H9 (cell line): ENCODE measurements around the gene RHOV. TPM values are rescaled to one million over a fixed set of nuclear protein-coding genes. Genes with fewer than 3 reads are reported as not detected.

Experiments used
- DNase-seq: peaks from one replicate; pipeline ENCODE4 v3.0.0-alpha.2; 2017
- H2AFZ ChIP-seq: one replicate; pipeline ENCODE4 v1.6.1; 2013; ENCODE audit warnings: mild to moderate bottlenecking, low read length, control low read depth, moderate library complexity
- H2AK5ac ChIP-seq: 2 replicates; pipeline ENCODE4 v1.6.1; 2013; ENCODE audit warnings: low read length, control low read depth, mixed read lengths; ENCODE audit not compliant: insufficient read length
- H2BK120ac ChIP-seq: one replicate; pipeline ENCODE4 v1.6.1; 2013; ENCODE audit warnings: low read depth, mild to moderate bottlenecking, low read length, control low read depth, inconsistent platforms; ENCODE audit not compliant: poor library complexity, severe bottlenecking
- H2BK12ac ChIP-seq: 2 replicates; pipeline ENCODE4 v1.6.1; 2013; ENCODE audit warnings: low read length, control low read depth, mixed read lengths, low read depth; ENCODE audit not compliant: insufficient read length
- H2BK15ac ChIP-seq: 2 replicates; pipeline ENCODE4 v1.6.1; 2013; ENCODE audit warnings: low read depth, low read length, control low read depth
- H2BK20ac ChIP-seq: one replicate; pipeline ENCODE4 v1.6.1; 2013; ENCODE audit warnings: low read depth, mild to moderate bottlenecking, low read length, control low read depth, inconsistent platforms; ENCODE audit not compliant: poor library complexity, severe bottlenecking
- H2BK5ac ChIP-seq: 2 replicates; pipeline ENCODE4 v1.6.1; 2013; ENCODE audit warnings: low read length, control low read depth, mixed read lengths; ENCODE audit not compliant: insufficient read length
- H3K14ac ChIP-seq: 2 replicates; pipeline ENCODE4 v1.6.1; 2013; ENCODE audit warnings: low read length, control low read depth; ENCODE audit not compliant: insufficient read depth
- H3K18ac ChIP-seq: 2 replicates; pipeline ENCODE4 v1.6.1; 2013; ENCODE audit warnings: low read depth, mild to moderate bottlenecking, mixed read lengths, low read length, control low read depth; ENCODE audit not compliant: insufficient read length
- H3K23ac ChIP-seq: 2 replicates; pipeline ENCODE4 v1.6.1; 2013; ENCODE audit warnings: low read length, control low read depth, mixed read lengths, low read depth; ENCODE audit not compliant: insufficient read length
- H3K23me2 ChIP-seq: 2 replicates; pipeline ENCODE4 v1.6.1; 2013; ENCODE audit warnings: low read depth, mild to moderate bottlenecking, mixed read lengths, low read length, control low read depth; ENCODE audit not compliant: insufficient read length, poor library complexity, severe bottlenecking
- H3K27ac ChIP-seq: 2 replicates; pipeline ENCODE4 v1.5.1; 2013; ENCODE audit warnings: low read length, control low read depth, mixed read lengths, low read depth; ENCODE audit not compliant: insufficient read length
- H3K27me3 ChIP-seq: 2 replicates; pipeline ENCODE4 v1.6.1; 2013; ENCODE audit warnings: low read length, control low read depth, inconsistent platforms; ENCODE audit not compliant: insufficient read depth
- H3K4ac ChIP-seq: 2 replicates; pipeline ENCODE4 v1.6.1; 2013; ENCODE audit warnings: low read depth, mild to moderate bottlenecking, control low read depth, inconsistent platforms, low read length, moderate library complexity
- H3K4me1 ChIP-seq: 2 replicates; pipeline ENCODE4 v1.6.1; 2013; ENCODE audit warnings: low read length, control low read depth, inconsistent platforms; ENCODE audit not compliant: insufficient read depth
- H3K4me2 ChIP-seq: 2 replicates; pipeline ENCODE4 v1.6.1; 2013; ENCODE audit warnings: low read length, control low read depth, mixed read lengths; ENCODE audit not compliant: insufficient read length, insufficient read depth
- H3K56ac ChIP-seq: 2 replicates; pipeline ENCODE4 v1.6.1; 2013; ENCODE audit warnings: low read depth, mild to moderate bottlenecking, mixed read lengths, low read length, control low read depth; ENCODE audit not compliant: insufficient read length
- H3K79me1 ChIP-seq: 2 replicates; pipeline ENCODE4 v1.6.1; 2013; ENCODE audit warnings: low read depth, mild to moderate bottlenecking, moderate library complexity, low read length, control low read depth, inconsistent platforms; ENCODE audit not compliant: insufficient read depth, poor library complexity, severe bottlenecking
- H3K79me2 ChIP-seq: 2 replicates; pipeline ENCODE4 v1.6.1; 2013; ENCODE audit warnings: low read length, control low read depth, inconsistent platforms; ENCODE audit not compliant: insufficient read depth
- H3K9ac ChIP-seq: 2 replicates; pipeline ENCODE4 v1.6.1; 2013; ENCODE audit warnings: low read length, control low read depth, mixed read lengths; ENCODE audit not compliant: insufficient read length; ENCODE audit errors: extremely low read depth
- H3K9me3 ChIP-seq: one replicate; pipeline ENCODE4 v1.6.1; 2013; ENCODE audit warnings: low read depth, low read length, inconsistent platforms; ENCODE audit not compliant: control insufficient read depth
- H3T11ph ChIP-seq: one replicate; pipeline ENCODE4 v1.6.1; 2013; ENCODE audit warnings: mild to moderate bottlenecking, low read length, control low read depth, inconsistent platforms
- H4K20me1 ChIP-seq: one replicate; pipeline ENCODE4 v1.6.1; 2013; ENCODE audit not compliant: control insufficient read depth, insufficient read length, insufficient read depth
- H4K5ac ChIP-seq: 2 replicates; pipeline ENCODE4 v1.6.1; 2013; ENCODE audit warnings: low read depth, mild to moderate bottlenecking, mixed read lengths, low read length, control low read depth; ENCODE audit not compliant: insufficient read length
- H4K8ac ChIP-seq: replicated peaks from 2 replicates; pipeline ENCODE4 v1.6.1; 2013; ENCODE audit warnings: low read length, control low read depth, mixed read lengths, low read depth; ENCODE audit not compliant: insufficient read length
- H4K91ac ChIP-seq: 2 replicates; pipeline ENCODE4 v1.6.1; 2013; ENCODE audit warnings: low read depth, mild to moderate bottlenecking, moderate library complexity, mixed read lengths, low read length, control low read depth; ENCODE audit not compliant: insufficient read length
- H3K27ac Mint-ChIP-seq, 3 experiments: 2 replicates in 2 of 3; 3 replicates in 1 of 3; pipeline ENCODE4 v1.8.0; 2020 to 2021; ENCODE audit warnings: mixed read lengths in 3 of 3, mild to moderate bottlenecking in 1 of 3, moderate library complexity in 1 of 3
- H3K27me3 Mint-ChIP-seq: 2 replicates; pipeline ENCODE4 v1.8.0; 2021; ENCODE audit warnings: low read depth, mild to moderate bottlenecking, moderate library complexity, mixed read lengths
- H3K36me3 Mint-ChIP-seq, 3 experiments: 2 replicates in 2 of 3; 3 replicates in 1 of 3; pipeline ENCODE4 v1.8.0; 2020 to 2021; ENCODE audit warnings: low read depth in 3 of 3, mixed read lengths in 3 of 3; ENCODE audit not compliant: insufficient read depth in 1 of 3
- H3K4me1 Mint-ChIP-seq, 2 experiments: 2 replicates each; pipeline ENCODE4 v1.8.0; 2020; ENCODE audit warnings: mixed read lengths in 2 of 2
- H3K4me3 Mint-ChIP-seq, 2 experiments: 2 replicates in 1 of 2; 3 replicates in 1 of 2; pipeline ENCODE4 v1.8.0; 2020 to 2021; ENCODE audit warnings: mild to moderate bottlenecking in 2 of 2, mixed read lengths in 2 of 2, moderate library complexity in 1 of 2
- H3K9me3 Mint-ChIP-seq, 2 experiments: 2 replicates in 1 of 2; 3 replicates in 1 of 2; pipeline ENCODE4 v1.8.0; 2020; ENCODE audit warnings: mild to moderate bottlenecking in 2 of 2, mixed read lengths in 2 of 2, moderate library complexity in 1 of 2
- WGBS: extraction: QIAGEN DNeasy Blood & Tissue Kit; methylation state at CpG from one replicate; pipeline ENCODE4 v1.1.7; 2013; ENCODE audit warnings: missing lambda C conversion rate, low lambda C conversion rate, mixed read lengths; ENCODE audit not compliant: insufficient read length; ENCODE audit errors: extremely low coverage; 5-methylcytosine and 5-hydroxymethylcytosine counted together
- total RNA-seq: library from RNA; stranded (reverse); gene quantifications from 2 replicates; pipeline ENCODE4 v1.2.1, GENCODE V29; 2021
- TF ChIP-seq, protein P1 (sequence below): fragments of 200-600 bp; sonication (generic); conservative IDR thresholded peaks from 3 replicates; pipeline ENCODE4 v1.8.0; 2021; ENCODE audit warnings: antibody characterized with exemption, mild to moderate bottlenecking

The RHOV gene
- total RNA-seq, 1 experiment from 2014 or later: 3.9 TPM

DNA sequence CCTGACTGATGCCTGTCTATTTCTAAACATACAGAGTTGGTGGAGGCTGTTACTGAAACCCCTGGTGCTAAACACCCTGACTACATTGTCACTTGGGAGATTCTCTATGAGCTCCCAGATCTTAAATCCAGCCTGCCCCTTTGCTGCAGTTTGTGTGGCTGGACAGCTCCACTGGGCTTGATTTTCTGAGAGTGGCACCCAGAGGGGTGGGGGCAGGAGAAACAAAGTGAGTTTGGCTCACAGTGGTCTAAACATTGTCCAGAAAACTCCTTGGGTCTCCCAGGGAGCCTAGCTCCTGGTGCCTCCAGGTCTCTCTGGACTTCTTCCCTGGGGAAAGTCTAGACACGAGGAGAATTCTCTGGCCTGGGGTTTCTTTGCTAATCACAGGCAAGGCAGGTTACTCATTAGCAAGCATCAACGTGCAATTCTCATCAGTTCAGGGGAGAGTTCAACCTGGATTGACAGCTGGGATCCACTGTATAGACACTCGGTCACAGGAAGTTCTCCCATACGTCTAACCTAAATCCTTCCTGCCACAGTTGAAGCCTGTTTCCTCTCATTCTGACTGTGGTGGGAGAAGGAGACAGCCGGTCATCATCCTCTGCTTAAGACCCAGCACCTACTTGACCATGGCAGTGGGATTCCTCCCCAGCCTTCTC, 48.0 kb upstream of the RHOV start:
- Histone ChIP-seq H3K23ac (no peak overlapping the region), H3K9ac (no peak overlapping the region), H2BK20ac (no peak overlapping the region), H4K8ac (no peak overlapping the region), H3K4me2 (no peak overlapping the region), H3K4me1 (peaks cover under 1% of the 10 kb centered on the region; the same call in 1 of the 2 replicates), H3K27me3 (peaks cover 39% of the 10 kb centered on the region), H2BK120ac (no peak overlapping the region), H4K5ac (no peak overlapping the region), H3T11ph (no peak overlapping the region), H3K79me2 (no peaks in the 10 kb centered on the region), H2AFZ (no peak overlapping the region), H2BK15ac (no peak overlapping the region), H4K20me1 (no peaks in the 10 kb centered on the region), H4K91ac (no peak overlapping the region), H3K14ac (no peak overlapping the region), H3K79me1 (no peaks in the 10 kb centered on the region), H3K56ac (no peak overlapping the region), H3K9me3 (no peaks in the 10 kb centered on the region), H3K18ac (no peak overlapping the region), H2BK12ac (no peak overlapping the region), H2BK5ac (no peak overlapping the region), H2AK5ac (no peak overlapping the region), H3K23me2 (peaks cover 10% of the 10 kb centered on the region), H3K27ac (no peak overlapping the region), H3K4ac (no peak overlapping the region)
- Mint-ChIP-seq H3K9me3 (peaks cover under 1 to 3% of the 10 kb centered on the region in 2 experiments; a peak in 4 of 5 replicates), H3K36me3 (no peaks in the 10 kb centered on the region; a peak in 1 of 7 replicates), H3K27me3 (peaks cover 99% of the 10 kb centered on the region), H3K4me3 (no peak overlapping the region), H3K4me1 (peaks cover 10 to 16% of the 10 kb centered on the region in 2 experiments), H3K27ac (no peak overlapping the region)
- no CpG with 5 or more reads among the region's 5 CpGs for WGBS
- DNase-seq: no peak
- TF ChIP-seq, protein P1, sequence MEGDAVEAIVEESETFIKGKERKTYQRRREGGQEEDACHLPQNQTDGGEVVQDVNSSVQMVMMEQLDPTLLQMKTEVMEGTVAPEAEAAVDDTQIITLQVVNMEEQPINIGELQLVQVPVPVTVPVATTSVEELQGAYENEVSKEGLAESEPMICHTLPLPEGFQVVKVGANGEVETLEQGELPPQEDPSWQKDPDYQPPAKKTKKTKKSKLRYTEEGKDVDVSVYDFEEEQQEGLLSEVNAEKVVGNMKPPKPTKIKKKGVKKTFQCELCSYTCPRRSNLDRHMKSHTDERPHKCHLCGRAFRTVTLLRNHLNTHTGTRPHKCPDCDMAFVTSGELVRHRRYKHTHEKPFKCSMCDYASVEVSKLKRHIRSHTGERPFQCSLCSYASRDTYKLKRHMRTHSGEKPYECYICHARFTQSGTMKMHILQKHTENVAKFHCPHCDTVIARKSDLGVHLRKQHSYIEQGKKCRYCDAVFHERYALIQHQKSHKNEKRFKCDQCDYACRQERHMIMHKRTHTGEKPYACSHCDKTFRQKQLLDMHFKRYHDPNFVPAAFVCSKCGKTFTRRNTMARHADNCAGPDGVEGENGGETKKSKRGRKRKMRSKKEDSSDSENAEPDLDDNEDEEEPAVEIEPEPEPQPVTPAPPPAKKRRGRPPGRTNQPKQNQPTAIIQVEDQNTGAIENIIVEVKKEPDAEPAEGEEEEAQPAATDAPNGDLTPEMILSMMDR: no peak
